Testis (tissue), 3 donors: Measurements from ENCODE around the gene ZYX. TPM values are rescaled to one million over a fixed set of nuclear protein-coding genes. Genes with fewer than 3 reads are reported as not detected.

Experiments
- DNase-seq: peaks from one replicate; pipeline ENCODE4 v3.0.0-alpha.2; 2019
- H3K27ac ChIP-seq, 2 donors: fragments of 200-600 bp; sonication (generic); one replicate each; pipeline ENCODE4 v1.5.1; 2019
- H3K27me3 ChIP-seq: fragments of 200-600 bp; sonication (generic); one replicate; pipeline ENCODE4 v1.5.1; 2019
- H3K36me3 ChIP-seq: fragments of 200-600 bp; sonication (generic); one replicate; pipeline ENCODE4 v1.5.1; 2017; ENCODE audit warnings: low read depth; ENCODE audit errors: missing control alignments
- H3K4me1 ChIP-seq: fragments of 200-600 bp; sonication (generic); one replicate; pipeline ENCODE4 v1.5.1; 2019
- H3K4me3 ChIP-seq, 2 donors: fragments of 200-600 bp; sonication (generic); one replicate each; pipeline ENCODE4 v1.5.1; 2017 to 2019
- H3K9me3 ChIP-seq: fragments of 200-600 bp; sonication (generic); one replicate; pipeline ENCODE4 v1.5.1; 2017
- CTCF ChIP-seq, 3 experiments: fragments of 450-650 bp in 2 of 3; fragments of 200-600 bp in 1 of 3; sonication (generic) in 1 of 3; IDR thresholded peaks; one replicate each; pipeline ENCODE4 v1.5.1; 2016 to 2019; ENCODE audit warnings: antibody characterized with exemption in 3 of 3, mild to moderate bottlenecking in 2 of 3, moderate library complexity in 1 of 3
- POLR2A ChIP-seq: fragments of 450-650 bp; IDR thresholded peaks from one replicate; pipeline ENCODE4 v1.6.1; 2017; ENCODE audit warnings: antibody characterized with exemption, mild to moderate bottlenecking, moderate library complexity
- WGBS, 2 donors: methylation state at CpG; one replicate each; pipeline ENCODE4 v1.1.5; 2018; 5-methylcytosine and 5-hydroxymethylcytosine counted together
- intact Hi-C: fragments of 100-400 bp; cut with DNase I; formaldehyde crosslinking; loops from one replicate; pipeline ENCODE4 v1.15.1; 2023; ENCODE audit warnings: low total_unique reads
- polyA plus RNA-seq: library from polyadenylated mRNA; stranded (reverse); fragments of 350-450 nt; fragmentation: Illumina TruSeq; extraction: RNeasy Lipid Tissue Mini Kit (QIAGEN cat#74804); gene quantifications from one replicate; pipeline ENCODE4 v1.2.3, GENCODE V29; 2014; ENCODE audit warnings: low read depth, low replicate concordance; ENCODE audit not compliant: insufficient read depth
- total RNA-seq, 2 donors: library from RNA; depleted of rRNA; stranded (reverse); fragments of >200 nt; gene quantifications; one replicate each; pipeline ENCODE4 v1.2.3, GENCODE V29; 2016

ZYX gene
- total and polyA plus RNA-seq, 3 donors from 2014 or later: 164 to 222 (median 190) TPM

- no peaks in the 10 kb centered on the region for H3K36me3 ChIP-seq
- WGBS, 2 donors: 25 to 31% methylated on average over 15 of the region's 15 CpGs
- H3K4me1 ChIP-seq: peaks cover 43% of the 10 kb centered on the region
- no peak for TF ChIP-seq POLR2A
- no peak for TF ChIP-seq CTCF (IDR thresholded peaks at IDR 0.05)
- no peaks in the 10 kb centered on the region for H3K9me3 ChIP-seq
- no peaks in the 10 kb centered on the region for H3K27me3 ChIP-seq
- peak overlapping the region; percentile 90 to 99 for H3K27ac ChIP-seq
- H3K4me3 ChIP-seq: peak overlapping the region; percentile 93 to 98
- no peak for DNase-seq
- intact Hi-C loops: no loop called here
Observed at GRCh38 chr7:143379611-143380259, 1.4 kb upstream of the ZYX start.

GRCh38 chr7:143380260-143380645, 892 bp upstream of the ZYX start:
- peaks cover 43% of the 10 kb centered on the region for H3K4me1 ChIP-seq
- H3K27ac ChIP-seq: peak overlapping the region; percentile 90 to 99
- TF ChIP-seq CTCF (IDR thresholded peaks at IDR 0.05) (peak; percentile 74 to 93 (median 87)), POLR2A (no peak)
- peak; percentile 93 for DNase-seq
- H3K4me3 ChIP-seq: peak overlapping the region; percentile 93 to 98
- intact Hi-C loops: no loop called here
- H3K27me3 ChIP-seq: no peaks in the 10 kb centered on the region
- H3K36me3 ChIP-seq: no peaks in the 10 kb centered on the region
- no peaks in the 10 kb centered on the region for H3K9me3 ChIP-seq
- WGBS, 2 donors: 0% methylated on average over 8 to 35 of the region's 35 CpGs

GRCh38 chr7:143381427-143382125, 431 bp downstream of the ZYX start:
- 1% methylated on average over 19 to 58 of the region's 64 CpGs for WGBS, 2 donors
- no peaks in the 10 kb centered on the region for H3K36me3 ChIP-seq
- DNase-seq: peak; percentile 79
- H3K27me3 ChIP-seq: no peaks in the 10 kb centered on the region
- peaks cover 46% of the 10 kb centered on the region for H3K4me1 ChIP-seq
- peak overlapping the region; percentile 90 to 99 for H3K27ac ChIP-seq
- intact Hi-C loops: no loop called here
- peak overlapping the region; percentile 93 to 98 for H3K4me3 ChIP-seq
- TF ChIP-seq POLR2A: no peak
- TF ChIP-seq CTCF (IDR thresholded peaks at IDR 0.05): no peak
- H3K9me3 ChIP-seq: no peaks in the 10 kb centered on the region

GRCh38 chr7:143382126-143382790, 1.1 kb downstream of the ZYX start:
- 7 to 14% methylated on average over 9 to 20 of the region's 21 CpGs for WGBS, 2 donors
- intact Hi-C loops: no loop called here
- H3K9me3 ChIP-seq: no peaks in the 10 kb centered on the region
- H3K27ac ChIP-seq: peak overlapping the region; percentile 90 to 99
- peaks cover 50% of the 10 kb centered on the region for H3K4me1 ChIP-seq
- H3K36me3 ChIP-seq: no peaks in the 10 kb centered on the region
- peak overlapping the region; percentile 93 to 98 for H3K4me3 ChIP-seq
- DNase-seq: no peak
- H3K27me3 ChIP-seq: no peaks in the 10 kb centered on the region
- no peak for TF ChIP-seq POLR2A
